ENCODE measurements around the gene ISCA2.

GRCh38 chr14:74503938-74504335 lies 10.4 kb downstream of the ISCA2 start:
- TF ChIP-seq REST (IDR thresholded peaks at IDR 0.05; ENCODE audit: insufficient replicate concordance, low read depth) = no peak
- TF ChIP-seq CTCF (IDR thresholded peaks at IDR 0.05; ENCODE audit: insufficient read depth, low read length) = no peak
- no peak for TF ChIP-seq POLR2AphosphoS5 (IDR thresholded peaks at IDR 0.05; ENCODE audit: low read depth)
- no peak for TF ChIP-seq GABPA (IDR thresholded peaks at IDR 0.05; ENCODE audit: low read depth)

All from HL-60 (cell line).